ENCODE results near the gene MEGF8.

- TF ChIP-seq USF2 (CRISPR knock-in tag; IDR thresholded peaks at IDR 0.05) (no peak), RAD21 (CRISPR knock-in tag; conservative IDR thresholded peaks at IDR 0.05 in 1 of 2, IDR thresholded peaks at IDR 0.05 in 1 of 2) (no peak), EP300 (IDR thresholded peaks at IDR 0.05; ENCODE audit: low read length) (no peak), ZBTB12 (CRISPR knock-in tag; IDR thresholded peaks at IDR 0.05) (no peak), RBM25 (IDR thresholded peaks at IDR 0.05; ENCODE audit: low read depth, low read length, severe bottlenecking) (no peak), SMC3 (conservative IDR thresholded peaks at IDR 0.05; ENCODE audit: insufficient read depth, low read depth, low read length) (no peak), ZZZ3 (IDR thresholded peaks at IDR 0.05) (no peak), KAT2B (IDR thresholded peaks at IDR 0.05; ENCODE audit: low read depth, low read length) (no peak)
These were observed 1.5 kb downstream of the MEGF8 start for GRCh38 chr19:42326969-42327368.

Measured in K562 (cell line).